ENCODE results near the gene FGF14.

The FGF14 gene

GRCh38 chr13:102275969-102276368, 125.9 kb downstream of the FGF14 start:
- H3K4me3 Mint-ChIP-seq: no peak overlapping the region
- no peaks in the 10 kb centered on the region for H3K4me1 Mint-ChIP-seq
- ATAC-seq (no peak), DNase-seq (no peak)
- peaks cover 8% of the 10 kb centered on the region for H3K27me3 Mint-ChIP-seq
- no peaks in the 10 kb centered on the region for H3K36me3 Mint-ChIP-seq (ENCODE audit: low read depth)
- H3K27ac Mint-ChIP-seq: no peak overlapping the region
- H3K9me3 Mint-ChIP-seq: no peaks in the 10 kb centered on the region

- Mint-ChIP-seq H3K27me3 (peaks cover 6% of the 10 kb centered on the region), H3K9me3 (no peaks in the 10 kb centered on the region), H3K4me1 (no peaks in the 10 kb centered on the region), H3K36me3 (ENCODE audit: low read depth) (no peaks in the 10 kb centered on the region), H3K27ac (no peak overlapping the region), H3K4me3 (no peak overlapping the region)
- DNase-seq (no peak), ATAC-seq (no peak)
Observed at GRCh38 chr13:102273111-102273510, 128.7 kb downstream of the FGF14 start.

- H3K27me3 Mint-ChIP-seq: peaks cover 1% of the 10 kb centered on the region
- ATAC-seq (no peak), DNase-seq (no peak)
- no peaks in the 10 kb centered on the region for H3K9me3 Mint-ChIP-seq
- H3K4me1 Mint-ChIP-seq: no peaks in the 10 kb centered on the region
- H3K27ac Mint-ChIP-seq: no peak overlapping the region
- H3K4me3 Mint-ChIP-seq: no peak overlapping the region
- H3K36me3 Mint-ChIP-seq (ENCODE audit: low read depth): no peaks in the 10 kb centered on the region
Observed at GRCh38 chr13:102267191-102267590, 134.7 kb downstream of the FGF14 start.

DNA sequence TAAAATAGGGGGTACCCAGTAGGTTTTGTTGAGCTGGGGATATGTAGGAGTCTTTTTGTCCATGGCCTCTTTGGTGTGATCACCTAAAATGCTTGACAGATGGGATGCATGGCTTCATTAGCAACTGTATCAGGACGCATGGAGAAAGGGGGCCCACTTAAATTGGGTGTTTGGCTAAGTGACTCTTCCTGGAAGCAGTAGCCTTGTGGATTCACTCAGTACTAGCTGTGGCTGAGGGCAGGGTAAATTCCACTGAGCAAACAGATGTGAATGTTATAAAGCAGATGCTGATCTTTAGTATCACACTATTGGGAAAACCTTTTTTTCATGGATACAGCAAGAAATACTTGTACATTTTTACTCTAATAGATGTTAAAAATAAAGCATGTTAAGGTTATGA, 140.0 kb downstream of the FGF14 start:
- no peak for DNase-seq
- H3K4me3 Mint-ChIP-seq: no peak overlapping the region

DNA sequence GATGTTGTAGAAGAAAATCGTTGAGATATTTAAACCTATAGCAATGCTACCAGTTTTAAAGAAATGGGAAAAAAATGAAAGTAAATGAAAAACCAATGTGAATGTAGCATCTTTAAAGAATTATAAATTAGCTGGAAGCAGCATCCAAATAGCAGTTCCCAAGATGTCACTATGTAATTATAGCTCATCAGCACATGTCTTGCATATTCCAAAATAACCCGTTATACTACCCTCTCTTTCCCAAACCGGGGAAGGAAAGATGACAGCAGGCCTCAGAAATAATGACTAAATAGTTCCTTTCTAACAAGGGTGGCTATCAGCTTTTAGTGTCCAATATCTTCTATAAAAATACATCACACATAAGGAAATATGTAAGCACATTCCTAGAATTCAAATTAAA, 140.5 kb downstream of the FGF14 start:
- no peaks in the 10 kb centered on the region for H3K36me3 Mint-ChIP-seq (ENCODE audit: low read depth)
- no peak overlapping the region for H3K4me3 Mint-ChIP-seq
- no peak overlapping the region for H3K27ac Mint-ChIP-seq
- DNase-seq: no peak
- no peaks in the 10 kb centered on the region for H3K4me1 Mint-ChIP-seq
- ATAC-seq: no peak
- peaks cover 1% of the 10 kb centered on the region for H3K27me3 Mint-ChIP-seq
- H3K9me3 Mint-ChIP-seq: no peaks in the 10 kb centered on the region

More for the DNA sequence above, 140.0 kb downstream of the FGF14 start:
- ATAC-seq: no peak
- no peaks in the 10 kb centered on the region for H3K9me3 Mint-ChIP-seq
- no peaks in the 10 kb centered on the region for H3K4me1 Mint-ChIP-seq
- H3K27me3 Mint-ChIP-seq: peaks cover 1% of the 10 kb centered on the region
- H3K36me3 Mint-ChIP-seq (ENCODE audit: low read depth): no peaks in the 10 kb centered on the region
- no peak overlapping the region for H3K27ac Mint-ChIP-seq

DNA sequence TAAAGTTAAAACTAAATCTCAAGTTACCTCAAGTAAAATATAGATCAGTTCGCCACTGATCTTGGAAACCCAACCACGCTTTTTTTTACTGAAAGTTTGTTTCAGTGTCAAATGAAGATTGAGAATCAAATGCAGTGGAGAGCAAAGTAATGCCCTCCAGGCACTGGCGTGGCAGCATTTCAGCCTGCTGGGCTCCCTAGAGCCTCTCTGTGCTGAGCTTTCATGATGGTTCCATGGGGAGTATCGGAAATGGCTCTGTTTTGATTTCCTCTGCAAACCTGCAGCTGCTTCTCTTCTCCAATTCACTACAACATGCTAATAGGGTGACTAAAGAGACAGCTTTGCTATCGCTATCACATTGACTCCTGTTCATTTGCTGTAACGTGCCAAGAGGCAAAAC, 141.6 kb downstream of the FGF14 start:
- H3K9me3 Mint-ChIP-seq: no peaks in the 10 kb centered on the region
- DNase-seq (no peak), ATAC-seq (no peak)
- no peaks in the 10 kb centered on the region for H3K4me1 Mint-ChIP-seq
- H3K27me3 Mint-ChIP-seq: no peaks in the 10 kb centered on the region
- no peak overlapping the region for H3K27ac Mint-ChIP-seq
- H3K36me3 Mint-ChIP-seq (ENCODE audit: low read depth): no peaks in the 10 kb centered on the region
- no peak overlapping the region for H3K4me3 Mint-ChIP-seq

DNA sequence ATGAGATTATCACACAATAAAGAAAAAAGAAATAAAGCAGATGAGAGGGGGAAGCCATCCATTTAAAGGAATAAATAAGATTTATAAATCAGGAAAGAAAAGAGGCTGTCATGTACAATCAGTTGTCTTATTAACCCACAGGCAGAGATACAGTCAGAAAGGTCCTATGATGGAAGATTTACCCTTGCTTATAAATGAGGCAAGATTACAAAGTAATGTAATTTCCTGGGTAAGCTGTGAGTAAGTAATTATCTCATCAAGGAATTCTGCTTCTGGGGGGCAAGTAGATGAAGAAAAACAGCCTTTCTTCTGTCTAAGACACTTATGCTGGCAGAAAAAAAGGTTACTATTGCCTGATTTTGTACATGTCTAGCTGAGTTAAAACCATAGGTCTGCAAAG, 146.4 kb downstream of the FGF14 start:
- H3K9me3 Mint-ChIP-seq: no peaks in the 10 kb centered on the region
- DNase-seq: no peak
- no peaks in the 10 kb centered on the region for H3K27me3 Mint-ChIP-seq
- no peak for ATAC-seq
- no peaks in the 10 kb centered on the region for H3K4me1 Mint-ChIP-seq
- H3K4me3 Mint-ChIP-seq: no peak overlapping the region
- no peak overlapping the region for H3K27ac Mint-ChIP-seq
- no peaks in the 10 kb centered on the region for H3K36me3 Mint-ChIP-seq (ENCODE audit: low read depth)

GRCh38 chr13:102251817-102252216, 150.0 kb downstream of the FGF14 start:
- ATAC-seq (no peak), DNase-seq (no peak)
- no peaks in the 10 kb centered on the region for H3K36me3 Mint-ChIP-seq (ENCODE audit: low read depth)
- H3K9me3 Mint-ChIP-seq: peaks cover 7% of the 10 kb centered on the region
- no peaks in the 10 kb centered on the region for H3K27me3 Mint-ChIP-seq
- H3K27ac Mint-ChIP-seq: no peak overlapping the region
- no peak overlapping the region for H3K4me3 Mint-ChIP-seq
- H3K4me1 Mint-ChIP-seq: no peaks in the 10 kb centered on the region

GRCh38 chr13:102250448-102250847, 151.4 kb downstream of the FGF14 start:
- peaks cover 7% of the 10 kb centered on the region for H3K9me3 Mint-ChIP-seq
- no peak overlapping the region for H3K27ac Mint-ChIP-seq
- H3K36me3 Mint-ChIP-seq (ENCODE audit: low read depth): no peaks in the 10 kb centered on the region
- ATAC-seq (no peak), DNase-seq (no peak)
- no peaks in the 10 kb centered on the region for H3K27me3 Mint-ChIP-seq
- no peaks in the 10 kb centered on the region for H3K4me1 Mint-ChIP-seq
- H3K4me3 Mint-ChIP-seq: no peak overlapping the region

GRCh38 chr13:102244607-102245227, 157.1 kb downstream of the FGF14 start:
- Mint-ChIP-seq H3K9me3 (peaks cover 7% of the 10 kb centered on the region), H3K36me3 (ENCODE audit: low read depth) (no peaks in the 10 kb centered on the region), H3K4me3 (no peak overlapping the region), H3K27me3 (no peaks in the 10 kb centered on the region), H3K4me1 (no peaks in the 10 kb centered on the region), H3K27ac (no peak overlapping the region)
- ATAC-seq: no peak
- DNase-seq: no peak

DNA sequence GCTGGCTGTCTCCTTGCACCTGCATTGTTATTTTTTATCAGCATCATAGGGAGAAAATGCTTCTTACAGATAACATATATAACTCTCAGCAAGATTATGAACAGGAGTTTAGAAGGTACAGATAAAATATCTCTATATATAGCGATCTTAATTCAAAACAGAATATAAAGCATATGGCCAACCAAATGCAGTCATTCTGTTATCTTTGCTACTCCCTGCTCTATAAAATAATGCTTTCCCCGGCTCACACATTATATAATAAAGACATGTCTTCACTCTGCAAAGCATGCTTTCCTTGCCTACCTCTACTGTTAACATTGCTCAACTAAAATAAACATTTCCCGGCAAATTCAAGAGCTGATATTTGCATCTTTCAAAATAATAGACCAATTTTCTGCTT, 161.7 kb downstream of the FGF14 start:
- DNase-seq (no peak), ATAC-seq (no peak)
- H3K4me3 Mint-ChIP-seq: no peak overlapping the region
- no peaks in the 10 kb centered on the region for H3K4me1 Mint-ChIP-seq
- no peak overlapping the region for H3K27ac Mint-ChIP-seq
- no peaks in the 10 kb centered on the region for H3K9me3 Mint-ChIP-seq
- H3K27me3 Mint-ChIP-seq: peaks cover 3% of the 10 kb centered on the region
- no peaks in the 10 kb centered on the region for H3K36me3 Mint-ChIP-seq (ENCODE audit: low read depth)

DNA sequence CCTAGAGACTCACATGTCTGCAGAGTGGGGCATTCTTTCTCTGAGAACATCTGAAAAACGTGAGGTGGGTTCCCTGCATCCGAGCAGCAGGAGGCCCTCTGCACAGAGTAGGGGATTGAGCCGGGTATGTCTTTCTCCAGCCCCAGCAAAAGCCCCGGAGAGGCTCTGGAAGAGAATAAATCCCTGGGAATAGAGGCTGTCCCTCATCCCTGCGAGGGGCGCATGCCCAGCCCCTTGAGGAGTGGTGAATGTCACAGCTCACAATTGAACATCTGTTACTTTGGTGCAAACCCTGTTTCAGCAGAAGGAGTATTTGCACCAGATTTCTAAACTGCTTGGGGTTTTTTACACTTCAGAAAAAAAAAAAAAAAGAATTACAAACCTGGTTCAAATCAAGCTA, 164.6 kb downstream of the FGF14 start:
- H3K4me3 Mint-ChIP-seq: no peak overlapping the region
- H3K27me3 Mint-ChIP-seq: peaks cover 6% of the 10 kb centered on the region
- no peak for DNase-seq
- H3K36me3 Mint-ChIP-seq (ENCODE audit: low read depth): no peaks in the 10 kb centered on the region
- H3K9me3 Mint-ChIP-seq: no peaks in the 10 kb centered on the region
- H3K27ac Mint-ChIP-seq: no peak overlapping the region
- no peaks in the 10 kb centered on the region for H3K4me1 Mint-ChIP-seq
- ATAC-seq: no peak

DNA sequence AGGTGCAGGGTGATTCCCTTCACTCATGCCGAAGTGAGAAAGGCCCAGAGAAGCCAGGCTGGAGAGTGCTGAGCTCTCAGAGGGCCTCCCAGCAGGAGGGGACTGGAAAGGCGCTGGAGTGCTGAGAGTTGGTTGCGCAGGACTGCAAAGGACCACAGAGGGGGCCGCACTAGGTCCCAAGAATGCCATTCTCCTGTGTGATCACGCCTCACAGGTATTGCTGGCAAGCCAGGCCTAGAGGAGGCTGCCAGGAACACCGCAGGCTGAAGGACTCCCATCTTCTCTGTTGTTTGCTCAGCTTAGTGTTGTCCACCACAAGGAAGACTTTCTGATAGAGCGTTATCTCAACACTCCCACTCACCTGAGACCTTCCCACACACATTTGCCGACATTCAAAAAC, 165.0 kb downstream of the FGF14 start:
- peaks cover 6% of the 10 kb centered on the region for H3K27me3 Mint-ChIP-seq
- H3K4me1 Mint-ChIP-seq: no peaks in the 10 kb centered on the region
- no peak for DNase-seq
- H3K27ac Mint-ChIP-seq: no peak overlapping the region
- no peak overlapping the region for H3K4me3 Mint-ChIP-seq
- H3K36me3 Mint-ChIP-seq (ENCODE audit: low read depth): no peaks in the 10 kb centered on the region
- no peak for ATAC-seq
- H3K9me3 Mint-ChIP-seq: no peaks in the 10 kb centered on the region

GRCh38 chr13:102236341-102236740, 165.5 kb downstream of the FGF14 start:
- no peaks in the 10 kb centered on the region for H3K4me1 Mint-ChIP-seq
- peaks cover 6% of the 10 kb centered on the region for H3K27me3 Mint-ChIP-seq
- ATAC-seq (no peak), DNase-seq (no peak)
- no peaks in the 10 kb centered on the region for H3K36me3 Mint-ChIP-seq (ENCODE audit: low read depth)
- H3K27ac Mint-ChIP-seq: no peak overlapping the region
- no peaks in the 10 kb centered on the region for H3K9me3 Mint-ChIP-seq
- H3K4me3 Mint-ChIP-seq: no peak overlapping the region

- Mint-ChIP-seq H3K9me3 (no peaks in the 10 kb centered on the region), H3K36me3 (ENCODE audit: low read depth) (no peaks in the 10 kb centered on the region), H3K4me1 (no peaks in the 10 kb centered on the region), H3K27me3 (peaks cover 6% of the 10 kb centered on the region), H3K27ac (no peak overlapping the region), H3K4me3 (no peak overlapping the region)
- DNase-seq: no peak
- ATAC-seq: no peak
Observed at GRCh38 chr13:102235689-102236088, 166.2 kb downstream of the FGF14 start.

DNA sequence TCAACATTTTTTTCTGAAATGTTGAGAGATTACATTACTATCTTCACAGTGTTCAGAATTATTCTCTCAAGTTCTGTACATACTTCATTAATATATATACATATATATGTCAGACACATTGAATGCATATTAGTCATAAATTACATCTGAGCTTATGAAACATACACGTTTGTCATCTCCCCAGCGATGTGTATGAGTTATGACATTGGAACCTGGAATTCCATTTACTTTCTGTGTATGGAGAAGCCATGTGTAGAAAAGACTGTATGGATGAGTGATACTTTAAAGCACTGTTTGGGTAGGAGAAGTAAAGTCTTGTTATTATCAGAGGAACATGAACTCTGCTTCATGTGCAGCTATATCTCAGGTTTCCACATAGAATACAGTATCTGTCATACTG, 167.2 kb downstream of the FGF14 start:
- Mint-ChIP-seq H3K27ac (no peak overlapping the region), H3K9me3 (no peaks in the 10 kb centered on the region), H3K4me3 (no peak overlapping the region), H3K4me1 (no peaks in the 10 kb centered on the region), H3K27me3 (peaks cover 6% of the 10 kb centered on the region), H3K36me3 (ENCODE audit: low read depth) (no peaks in the 10 kb centered on the region)
- ATAC-seq: no peak
- no peak for DNase-seq

Data from activated naive CD8-positive, alpha-beta T cell treated with anti-CD3 and anti-CD28 coated beads, Interleukin-2, amount 50 U/mL, for 24 hours (primary cell).